Measurements from ENCODE around the gene BTRC. TPM values are rescaled to one million over a fixed set of nuclear protein-coding genes. Genes with fewer than 3 reads are reported as not detected.

The BTRC gene
- polyA plus RNA-seq, 3 donors = 2.8 to 4.3 (median 3.1) TPM

- Histone ChIP-seq H3K27ac (ENCODE audit: low read depth in 1 of 2, low read length in 2 of 2) (no peak overlapping the region), H3K9me3 (replicated peaks in 1 of 2; ENCODE audit: control insufficient read depth in 1 of 2, insufficient read depth in 1 of 2, low read length in 2 of 2) (peaks cover 3 to 10% of the 10 kb centered on the region in 2 donors), H3K9ac (ENCODE audit: insufficient read depth, low read length, poor library complexity, severe bottlenecking) (no peak overlapping the region), H3K36me3 (replicated peaks in 1 of 2; ENCODE audit: control insufficient read depth in 1 of 2, insufficient read depth in 2 of 2, low read length in 2 of 2) (no peaks in the 10 kb centered on the region), H3K4me1 (ENCODE audit: control insufficient read depth in 1 of 2, insufficient read depth in 2 of 2, low read length in 2 of 2) (peaks cover 17 to 25% of the 10 kb centered on the region in 2 donors), H2AFZ (ENCODE audit: insufficient read depth, low read depth, low read length, poor library complexity, severe bottlenecking) (peak overlapping the region; percentile 56), H4K20me1 (ENCODE audit: insufficient read depth, low read length) (no peaks in the 10 kb centered on the region), H3K27me3 (ENCODE audit: control insufficient read depth in 2 of 2, insufficient read depth in 2 of 2, low read length in 2 of 2) (peaks cover 38 to 54% of the 10 kb centered on the region in 2 donors), H3K79me2 (ENCODE audit: insufficient read depth, low read length) (no peaks in the 10 kb centered on the region), H3K4me2 (replicated peaks; ENCODE audit: extremely low read depth, low read length, poor library complexity, severe bottlenecking) (no peak overlapping the region), H3K4me3 (replicated peaks in 1 of 3; ENCODE audit: low read depth in 2 of 3, low read length in 3 of 3) (no peak overlapping the region)
- 15% methylated on average over 56 of the region's 59 CpGs for WGBS (ENCODE audit: insufficient coverage)
- Mint-ChIP-seq H3K4me1 (peaks cover 22% of the 10 kb centered on the region), H3K4me3 (peak overlapping the region; percentile 42 to 82), H3K27me3 (ENCODE audit: low read depth in 3 of 3) (peaks cover 57 to 70% (median 68%) of the 10 kb centered on the region in 3 donors), H3K36me3 (peaks cover 0 to 5% of the 10 kb centered on the region in 2 donors), H3K9me3 (peaks cover 0 to 8% (median 3%) of the 10 kb centered on the region in 7 donors), H3K27ac (no peak overlapping the region)
- intact Hi-C loops (cut with micrococcal nuclease) = loop anchor here in 1 of 2 donors (10.0 kb wide), 1 partner anchor 292 kb away; no protein-coding TSS in a partner anchor
- TF ChIP-seq CTCF (IDR thresholded peaks at IDR 0.05) = no peak
- DNase-seq = no peak
These were observed 212.6 kb downstream of the BTRC start for GRCh38 chr10:101566333-101567164.

DNA sequence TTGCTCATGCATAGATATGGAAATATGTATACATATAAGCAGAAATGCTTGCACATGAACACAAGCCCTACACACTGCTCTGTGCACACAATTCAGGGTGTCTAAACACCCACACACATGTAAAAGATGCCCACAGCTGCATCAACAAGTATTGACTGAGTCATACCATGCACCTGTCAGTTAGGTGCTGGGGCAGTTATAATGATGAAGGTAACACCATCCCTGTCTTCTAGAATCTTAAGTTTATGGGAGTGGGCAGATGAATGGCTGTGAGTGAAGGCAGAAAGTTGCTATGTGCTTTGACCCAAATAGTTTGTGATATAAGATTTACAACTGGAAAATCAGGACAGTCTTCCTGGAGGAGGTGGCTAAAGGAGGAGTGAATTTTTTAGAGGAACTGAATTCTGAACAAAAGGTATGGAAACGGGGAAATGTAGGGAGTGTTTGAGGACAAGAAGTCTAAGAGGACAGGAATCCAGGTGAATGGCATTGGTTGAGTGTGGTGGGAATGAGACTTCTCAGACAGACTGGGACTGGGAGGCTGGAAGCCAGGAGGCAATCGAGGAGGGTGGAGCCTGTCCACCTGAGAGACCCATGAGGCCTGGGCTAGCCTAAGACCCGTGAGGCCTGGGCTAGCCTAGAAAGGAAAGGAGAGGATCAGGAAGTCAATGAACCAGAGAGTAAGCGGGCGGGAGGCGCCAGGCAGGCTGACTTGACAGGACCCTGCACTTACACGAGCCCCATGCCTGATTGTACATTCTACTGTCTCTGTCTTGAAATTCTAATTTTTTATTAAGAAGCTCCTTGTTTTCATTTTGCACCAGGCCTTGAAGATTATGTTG lies 213.4 kb downstream of the BTRC start:
- no peaks in the 10 kb centered on the region for H3K79me2 ChIP-seq (ENCODE audit: insufficient read depth, low read length)
- H3K4me1 Mint-ChIP-seq = peaks cover 22% of the 10 kb centered on the region
- peaks cover 57 to 68% (median 66%) of the 10 kb centered on the region in 3 donors for H3K27me3 Mint-ChIP-seq (ENCODE audit: low read depth in 3 of 3)
- H2AFZ ChIP-seq (ENCODE audit: insufficient read depth, low read depth, low read length, poor library complexity, severe bottlenecking) = no peak overlapping the region
- H3K27ac ChIP-seq (ENCODE audit: low read depth in 1 of 2, low read length in 2 of 2) = no peak overlapping the region
- H3K9me3 Mint-ChIP-seq = peaks cover 0 to 8% (median 3%) of the 10 kb centered on the region in 7 donors
- no peak overlapping the region for H3K9ac ChIP-seq (ENCODE audit: insufficient read depth, low read length, poor library complexity, severe bottlenecking)
- no peak for TF ChIP-seq CTCF (IDR thresholded peaks at IDR 0.05)
- H3K4me3 Mint-ChIP-seq = peak overlapping the region in 1 of 2 donors; percentile 58
- peaks cover 3 to 10% of the 10 kb centered on the region in 2 donors for H3K9me3 ChIP-seq (replicated peaks in 1 of 2; ENCODE audit: control insufficient read depth in 1 of 2, insufficient read depth in 1 of 2, low read length in 2 of 2)
- peaks cover 0 to 5% of the 10 kb centered on the region in 2 donors for H3K36me3 Mint-ChIP-seq
- no peak overlapping the region for H3K4me2 ChIP-seq (replicated peaks; ENCODE audit: extremely low read depth, low read length, poor library complexity, severe bottlenecking)
- intact Hi-C loops (cut with micrococcal nuclease) = loop anchor here in 1 of 2 donors (10.0 kb wide), 1 partner anchor 293 kb away; no protein-coding TSS in a partner anchor
- H3K4me3 ChIP-seq (replicated peaks in 1 of 3; ENCODE audit: low read depth in 2 of 3, low read length in 3 of 3) = no peak overlapping the region
- DNase-seq = no peak
- no peak overlapping the region for H3K27ac Mint-ChIP-seq
- H4K20me1 ChIP-seq (ENCODE audit: insufficient read depth, low read length) = no peaks in the 10 kb centered on the region
- H3K36me3 ChIP-seq (replicated peaks in 1 of 2; ENCODE audit: control insufficient read depth in 1 of 2, insufficient read depth in 2 of 2, low read length in 2 of 2) = no peaks in the 10 kb centered on the region
- peaks cover 38 to 54% of the 10 kb centered on the region in 2 donors for H3K27me3 ChIP-seq (ENCODE audit: control insufficient read depth in 2 of 2, insufficient read depth in 2 of 2, low read length in 2 of 2)
- H3K4me1 ChIP-seq (ENCODE audit: control insufficient read depth in 1 of 2, insufficient read depth in 2 of 2, low read length in 2 of 2) = peaks cover 17 to 25% of the 10 kb centered on the region in 2 donors
- 55% methylated on average over 3 of the region's 7 CpGs for WGBS (ENCODE audit: insufficient coverage)
